GM12892 (cell line): ENCODE measurements around the gene DNAJC7.

Experiments
- DNase-seq: peaks from one replicate; pipeline ENCODE4 v3.0.0; 2011; ENCODE audit not compliant: insufficient read length
- FAIRE-seq: peaks from 2 replicates; lab custom pipeline; 2011; peaks lifted over from hg19 to GRCh38; lab: Jason Lieb, UNC
- POLR2A ChIP-seq: IDR thresholded peaks from 2 replicates; pipeline ENCODE4 v1.6.1; 2011; ENCODE audit warnings: low read depth, low read length, control low read depth
- POLR2AphosphoS5 ChIP-seq: IDR thresholded peaks from 2 replicates; pipeline ENCODE4 v1.6.1; 2011; ENCODE audit warnings: low read depth, low read length, control low read depth
- TAF1 ChIP-seq: IDR thresholded peaks from 2 replicates; pipeline ENCODE4 v1.6.1; 2011; ENCODE audit warnings: low read depth, mild to moderate bottlenecking, control low read depth, low read length, borderline replicate concordance

Gene DNAJC7

GRCh38 chr17:42002175-42002791 lies 15.0 kb downstream of the DNAJC7 start:
- FAIRE-seq (no peak), DNase-seq (no peak)
- TF ChIP-seq POLR2AphosphoS5: no peak
- TF ChIP-seq POLR2A: no peak
- no peak for TF ChIP-seq TAF1

- FAIRE-seq (no peak), DNase-seq (no peak)
- TF ChIP-seq POLR2AphosphoS5 (no peak), TAF1 (no peak), POLR2A (no peak)
Observed at GRCh38 chr17:42001729-42002128, 15.5 kb downstream of the DNAJC7 start.

- no peak for FAIRE-seq
- no peak for DNase-seq
- TF ChIP-seq POLR2A (no peak), TAF1 (no peak), POLR2AphosphoS5 (no peak)
Observed at GRCh38 chr17:42000413-42001133, 16.7 kb downstream of the DNAJC7 start.

- TF ChIP-seq TAF1 (no peak), POLR2A (no peak), POLR2AphosphoS5 (no peak)
- no peak for FAIRE-seq
Observed at GRCh38 chr17:41998497-41998896, 18.7 kb downstream of the DNAJC7 start.

GRCh38 chr17:41996855-41997164 lies 20.4 kb downstream of the DNAJC7 start:
- 0 out of 2 replicates have a peak, but pooled peaks have one; percentile 14 for TF ChIP-seq POLR2AphosphoS5
- TF ChIP-seq POLR2A: no peak
- no peak for TF ChIP-seq TAF1
- FAIRE-seq: no peak
- DNase-seq: no peak

More at GRCh38 chr17:41998497-41998896, 18.7 kb downstream of the DNAJC7 start:
- DNase-seq: no peak

GRCh38 chr17:41992576-41992975 lies 24.7 kb downstream of the DNAJC7 start:
- TF ChIP-seq TAF1 (no peak), POLR2A (no peak), POLR2AphosphoS5 (no peak)
- FAIRE-seq: no peak
- no peak for DNase-seq

- no peak for DNase-seq
- TF ChIP-seq POLR2A (no peak), TAF1 (no peak), POLR2AphosphoS5 (no peak)
- FAIRE-seq: no peak
Observed at GRCh38 chr17:41989702-41990419, 27.4 kb downstream of the DNAJC7 start.

GRCh38 chr17:41988418-41988817 lies 28.8 kb downstream of the DNAJC7 start:
- DNase-seq (no peak), FAIRE-seq (no peak)
- TF ChIP-seq POLR2AphosphoS5: no peak
- no peak for TF ChIP-seq POLR2A
- TF ChIP-seq TAF1: no peak

- FAIRE-seq: no peak
- TF ChIP-seq POLR2AphosphoS5 (no peak), TAF1 (no peak), POLR2A (no peak)
- DNase-seq: no peak
Observed at GRCh38 chr17:41987642-41988041, 29.6 kb downstream of the DNAJC7 start.

- TF ChIP-seq POLR2A (no peak), TAF1 (no peak), POLR2AphosphoS5 (no peak)
- no peak for DNase-seq
- no peak for FAIRE-seq
Observed at GRCh38 chr17:41986634-41987033, 30.6 kb downstream of the DNAJC7 start.

GRCh38 chr17:41985919-41986318 lies 31.3 kb downstream of the DNAJC7 start:
- DNase-seq (no peak), FAIRE-seq (no peak)
- TF ChIP-seq TAF1 (no peak), POLR2AphosphoS5 (no peak), POLR2A (no peak)
